Fibroblast of lung (primary cell): ENCODE results near the gene C21orf91. TPM values are rescaled to one million over a fixed set of nuclear protein-coding genes. Genes with fewer than 3 reads are reported as not detected.

Experiments
- DNase-seq, 2 donors: peaks; one replicate each; pipeline versions ENCODE4 v3.0.0 to v3.0.0-alpha.2; 2010; ENCODE audit warnings: low read depth in 2 of 2
- H2AFZ ChIP-seq: 2 replicates; pipeline ENCODE4 v1.5.1; 2012; ENCODE audit warnings: low read length, control low read depth, inconsistent platforms
- H3K27ac ChIP-seq: 2 replicates; pipeline ENCODE4 v1.5.1; 2011; ENCODE audit warnings: low read length, control low read depth; ENCODE audit not compliant: insufficient read depth
- H3K27me3 ChIP-seq: 2 replicates; pipeline ENCODE4 v1.5.1; 2011; ENCODE audit warnings: mild to moderate bottlenecking, low read length; ENCODE audit not compliant: control insufficient read depth, insufficient read depth
- H3K36me3 ChIP-seq: 2 replicates; pipeline ENCODE4 v1.5.1; 2011; ENCODE audit warnings: low read length; ENCODE audit not compliant: control insufficient read depth, insufficient read depth
- H3K4me1 ChIP-seq: 2 replicates; pipeline ENCODE4 v1.5.1; 2011; ENCODE audit warnings: low read length; ENCODE audit not compliant: control insufficient read depth, insufficient read depth; ENCODE audit errors: extremely low read depth
- H3K4me2 ChIP-seq: 2 replicates; pipeline ENCODE4 v1.5.1; 2011; ENCODE audit warnings: low read length, control low read depth; ENCODE audit not compliant: insufficient read depth; ENCODE audit errors: extremely low read depth
- H3K4me3 ChIP-seq, 4 experiments: fragments of 200-600 bp in 1 of 4; sonication (generic) in 1 of 4; replicated peaks in 1 of 4; 2 replicates each; pipeline ENCODE4 v1.5.1; 2011 to 2016; ENCODE audit warnings: low read length in 4 of 4, low read depth in 3 of 4, mild to moderate bottlenecking in 3 of 4, control low read depth in 2 of 4, inconsistent platforms in 1 of 4, mixed read lengths in 1 of 4; ENCODE audit not compliant: insufficient read depth in 1 of 4; ENCODE audit errors: control extremely low read depth in 1 of 4
- H3K79me2 ChIP-seq: 2 replicates; pipeline ENCODE4 v1.5.1; 2012; ENCODE audit warnings: mild to moderate bottlenecking, low read length, inconsistent platforms; ENCODE audit not compliant: control insufficient read depth, insufficient read depth
- H3K9ac ChIP-seq: 2 replicates; pipeline ENCODE4 v1.5.1; 2011; ENCODE audit warnings: mild to moderate bottlenecking, low read length, control low read depth; ENCODE audit not compliant: insufficient read depth
- H3K9me3 ChIP-seq: 2 replicates; pipeline ENCODE4 v1.5.1; 2012; ENCODE audit warnings: low read depth, low read length; ENCODE audit not compliant: control insufficient read depth, insufficient read depth
- H4K20me1 ChIP-seq: 2 replicates; pipeline ENCODE4 v1.5.1; 2011; ENCODE audit warnings: low read length; ENCODE audit not compliant: control insufficient read depth, insufficient read depth; ENCODE audit errors: extremely low read depth
- CTCF ChIP-seq, 2 donors: IDR thresholded peaks in 1 of 2; conservative IDR thresholded peaks in 1 of 2; 1 replicate in 1 of 2; 2 replicates in 1 of 2; pipeline ENCODE4 v1.5.1; 2011 to 2012; ENCODE audit warnings: low read length in 2 of 2, control low read depth in 1 of 2, inconsistent platforms in 1 of 2, low read depth in 1 of 2, mild to moderate bottlenecking in 1 of 2
- EZH2 ChIP-seq: IDR thresholded peaks from 2 replicates; pipeline ENCODE4 v1.5.1; 2012; ENCODE audit warnings: low read length, control low read depth, mild to moderate bottlenecking; ENCODE audit errors: missing control alignments
- polyA minus RNA-seq: library from RNA; depleted of rRNA, polyadenylated mRNA; stranded (reverse); fragments of >200 nt; gene quantifications from 2 replicates; pipeline ENCODE4 v1.2.3, GENCODE V29; 2011; ENCODE audit warnings: low replicate concordance
- polyA plus RNA-seq, 2 donors: library from polyadenylated mRNA; depleted of rRNA in 1 of 2; stranded (reverse) in 1 of 2; unstranded in 1 of 2; fragments of >200 nt; gene quantifications; 2 replicates each; pipeline ENCODE4 v1.2.1, GENCODE V29; 2011 to 2012; ENCODE audit warnings: missing spikeins in 1 of 2
- total RNA-seq: library from RNA; depleted of rRNA; stranded (reverse); fragments of >200 nt; gene quantifications from 2 replicates; pipeline ENCODE4 v1.2.1, GENCODE V29; 2014

The C21orf91 gene
- total RNA-seq (13.6 and 13.9 TPM in 2 replicates), polyA plus RNA-seq (11.0 and 11.4 TPM in 2 replicates), polyA minus RNA-seq (1.2 and 2.5 TPM in 2 replicates)
- polyA plus RNA-seq (2012): 6.2 and 7.1 TPM in 2 replicates

- TF ChIP-seq CTCF (conservative IDR thresholded peaks at IDR 0.05 in 1 of 2, IDR thresholded peaks at IDR 0.05 in 1 of 2; ENCODE audit: low read depth in 1 of 2, low read length in 2 of 2) (no peak), EZH2 (no peak)
- Histone ChIP-seq H2AFZ (peak within 1 kb of the TSS; percentile 97), H3K79me2 (peaks cover 9% of the 10 kb centered on the region), H3K27me3 (no peaks in the 10 kb centered on the region), H3K4me1 (no peaks in the 10 kb centered on the region), H3K4me3 (peak within 1 kb of the TSS; percentile 82 to 94 (median 90)), H3K36me3 (no peaks in the 10 kb centered on the region), H3K9ac (peak within 1 kb of the TSS; percentile 94), H3K9me3 (no peaks in the 10 kb centered on the region), H4K20me1 (no peaks in the 10 kb centered on the region), H3K27ac (peak within 1 kb of the TSS; percentile 98), H3K4me2 (peak within 1 kb of the TSS; percentile 97)
- DNase-seq: peak; percentile 88 to 92
Observed at GRCh38 chr21:17819114-17819876, at the start of gene C21orf91. TSS of gene C21orf91 (minus strand) at chr21:17819356. CDS start at chr21:17818318, 1,038 bp downstream.

GRCh38 chr21:17866590-17866989 lies 47.4 kb upstream of the C21orf91 start:
- H3K27ac ChIP-seq: no peak overlapping the region

More at GRCh38 chr21:17866590-17866989, 47.4 kb upstream of the C21orf91 start:
- H3K27me3 ChIP-seq: no peaks in the 10 kb centered on the region
- H3K4me1 ChIP-seq: no peaks in the 10 kb centered on the region
- H3K36me3 ChIP-seq: no peaks in the 10 kb centered on the region
- H3K79me2 ChIP-seq: no peaks in the 10 kb centered on the region
- no peak overlapping the region for H3K4me2 ChIP-seq
- no peak overlapping the region for H2AFZ ChIP-seq
- H4K20me1 ChIP-seq: no peaks in the 10 kb centered on the region
- H3K9me3 ChIP-seq: no peaks in the 10 kb centered on the region
- no peak for DNase-seq
- H3K9ac ChIP-seq: no peak overlapping the region
- no peak for TF ChIP-seq EZH2
- TF ChIP-seq CTCF (conservative IDR thresholded peaks at IDR 0.05 in 1 of 2, IDR thresholded peaks at IDR 0.05 in 1 of 2; ENCODE audit: low read depth in 1 of 2, low read length in 2 of 2): no peak
- H3K4me3 ChIP-seq: no peak overlapping the region
